Endothelial cell of umbilical vein (primary cell): ENCODE results near the gene ACTR3. TPM values are rescaled to one million over a fixed set of nuclear protein-coding genes. Genes with fewer than 3 reads are reported as not detected.
A peak's percentile ranks its signal among the peaks of the same experiment; 100 is the strongest.

ENCODE experiments used
- BruUV-seq: library from RNA; stranded (reverse); fragments of 400-500 nt; replicated peaks from 2 replicates; lab custom pipeline; 2021; lab: Mats Ljungman, UMichigan
- CTCF ChIA-PET: fragments of 300-600, 350-600 bp; sonication (Branson Sonifier 250); formaldehyde crosslinking; loops from one replicate; lab custom pipeline; 2021; ENCODE audit warnings: antibody characterized with exemption, inconsistent platforms; lab: Charles Lee
- POLR2A ChIA-PET: fragments of 300-600, 350-600 bp; sonication (Branson Sonifier 250); formaldehyde crosslinking; loops from one replicate; lab custom pipeline; 2021; ENCODE audit warnings: antibody characterized with exemption, inconsistent platforms; lab: Charles Lee
- DNase-seq: peaks from one replicate; pipeline ENCODE4 v3.0.0-alpha.2; 2011; ENCODE audit warnings: low read depth, low spot score
- FAIRE-seq: peaks from 2 replicates; lab custom pipeline; 2011; peaks lifted over from hg19 to GRCh38; lab: Jason Lieb, UNC
- H2AFZ ChIP-seq: 2 replicates; pipeline ENCODE4 v1.6.0; 2012; ENCODE audit warnings: low read depth, low read length, control low read depth, inconsistent platforms
- H3K27ac ChIP-seq: 2 replicates; pipeline ENCODE4 v1.5.1; 2011; ENCODE audit warnings: low read depth, mild to moderate bottlenecking, control low read depth, low read length, moderate library complexity; ENCODE audit not compliant: insufficient read depth
- H3K27me3 ChIP-seq, 2 experiments: 2 replicates each; pipeline versions ENCODE4 v1.6.0 to v1.6.1; 2011; ENCODE audit warnings: low read length in 2 of 2, mixed read lengths in 1 of 2; ENCODE audit not compliant: control insufficient read depth in 2 of 2, insufficient read depth in 2 of 2
- H3K36me3 ChIP-seq, 2 experiments: 2 replicates in 1 of 2; 3 replicates in 1 of 2; pipeline ENCODE4 v1.5.1; 2011; ENCODE audit warnings: low read length in 2 of 2, mild to moderate bottlenecking in 1 of 2, moderate library complexity in 1 of 2; ENCODE audit not compliant: control insufficient read depth in 2 of 2, insufficient read depth in 2 of 2; ENCODE audit errors: extremely low read depth in 1 of 2
- H3K4me1 ChIP-seq: 3 replicates; pipeline ENCODE4 v1.5.1; 2011; ENCODE audit warnings: mild to moderate bottlenecking, low read length; ENCODE audit not compliant: control insufficient read depth, insufficient read depth; ENCODE audit errors: extremely low read depth
- H3K4me2 ChIP-seq: 2 replicates; pipeline ENCODE4 v1.6.1; 2011; ENCODE audit warnings: low read length, control low read depth, mixed read lengths; ENCODE audit not compliant: insufficient read depth
- H3K4me3 ChIP-seq, 3 experiments: fragments of 200-600 bp in 1 of 3; sonication (generic), shearing (Covaris generic) in 1 of 3; replicated peaks in 1 of 3; 2 replicates each; pipeline ENCODE4 v1.5.1; 2011 to 2016; ENCODE audit warnings: control low read depth in 3 of 3, low read length in 3 of 3, mild to moderate bottlenecking in 2 of 3, inconsistent platforms in 1 of 3, low read depth in 1 of 3, moderate library complexity in 1 of 3; ENCODE audit not compliant: insufficient read depth in 1 of 3
- H3K79me2 ChIP-seq: 2 replicates; pipeline ENCODE4 v1.6.0; 2012; ENCODE audit warnings: low read length, inconsistent platforms; ENCODE audit not compliant: control insufficient read depth, insufficient read depth
- H3K9ac ChIP-seq: replicated peaks from 2 replicates; pipeline ENCODE3; 2011; ENCODE audit warnings: low read length, control low read depth; ENCODE audit not compliant: insufficient read depth; ENCODE audit errors: extremely low read depth
- H3K9me1 ChIP-seq: replicated peaks from 3 replicates; pipeline ENCODE4 v1.6.0; 2011; ENCODE audit warnings: mild to moderate bottlenecking, low read length; ENCODE audit not compliant: control insufficient read depth, insufficient read depth; ENCODE audit errors: extremely low read depth
- H3K9me3 ChIP-seq: replicated peaks from 2 replicates; pipeline ENCODE4 v1.5.1; 2012; ENCODE audit warnings: low read length, inconsistent platforms; ENCODE audit not compliant: control insufficient read depth, insufficient read depth
- H4K20me1 ChIP-seq: replicated peaks from 2 replicates; pipeline ENCODE3; 2011; ENCODE audit warnings: mild to moderate bottlenecking, low read length; ENCODE audit not compliant: control insufficient read depth, insufficient read depth; ENCODE audit errors: extremely low read depth
- CTCF ChIP-seq, 2 donors: IDR thresholded peaks; 1 replicate in 1 of 2; 2 replicates in 1 of 2; pipeline ENCODE4 v1.5.1; 2011; ENCODE audit warnings: low read length in 2 of 2, mild to moderate bottlenecking in 2 of 2, moderate library complexity in 2 of 2, control low read depth in 1 of 2, inconsistent platforms in 1 of 2, low read depth in 1 of 2; ENCODE audit not compliant: insufficient read depth in 1 of 2; ENCODE audit errors: extremely low read depth in 1 of 2
- FOS ChIP-seq: IDR thresholded peaks from 2 replicates; pipeline ENCODE4 v1.6.1; 2011; ENCODE audit warnings: mild to moderate bottlenecking, low read length, moderate library complexity, borderline replicate concordance; ENCODE audit not compliant: insufficient read depth
- GATA2 ChIP-seq: IDR thresholded peaks from 2 replicates; pipeline ENCODE4 v1.7.0; 2011; ENCODE audit warnings: low read depth, mild to moderate bottlenecking, moderate library complexity, mixed read lengths, low read length; ENCODE audit not compliant: insufficient read length, insufficient read depth
- MAX ChIP-seq: IDR thresholded peaks from 2 replicates; pipeline ENCODE4 v1.6.1; 2011; ENCODE audit not compliant: insufficient read depth, insufficient read length
- dilution Hi-C: fragments of 300-500 bp; cut with MboI; formaldehyde crosslinking; loops from one replicate; pipeline ENCODE4 v1.15.0; 2019; ENCODE audit warnings: low sequenced_read_pairs; ENCODE audit not compliant: extremely low pct_ligation_motif_present
- intact Hi-C: fragments of 100-400 bp; cut with micrococcal nuclease; formaldehyde crosslinking; loops from one replicate; pipeline ENCODE4 v1.10.0; 2022
- polyA plus RNA-seq, 4 experiments: library from polyadenylated mRNA; depleted of rRNA in 3 of 4; stranded (reverse) in 3 of 4; unstranded in 1 of 4; fragments of >200 nt; gene quantifications; 2 replicates each; pipeline versions ENCODE4 v1.2.1 to v1.2.3, GENCODE V29; 2011 to 2012; ENCODE audit warnings: missing spikeins in 1 of 4
- total RNA-seq: library from RNA; stranded (reverse); gene quantifications from 2 replicates; pipeline ENCODE4 v1.2.3, GENCODE V29; 2021

ACTR3 gene
- total and polyA plus RNA-seq, 2 donors (not counting 3 experiments of a cell fraction or from before 2014, with no cell fraction given) = 120 to 401 TPM

GRCh38 chr2:113979191-113980128, 89.6 kb downstream of the ACTR3 start:
- DNase-seq = no peak
- Histone ChIP-seq H3K79me2 (no peaks in the 10 kb centered on the region), H3K9me3 (no peaks in the 10 kb centered on the region), H3K4me3 (no peak overlapping the region), H3K4me1 (peaks cover 14% of the 10 kb centered on the region), H4K20me1 (no peaks in the 10 kb centered on the region), H3K36me3 (peaks cover 0 to 2% of the 10 kb centered on the region in 2 experiments), H3K27me3 (no peaks in the 10 kb centered on the region), H2AFZ (no peak overlapping the region), H3K9ac (no peak overlapping the region), H3K27ac (no peak overlapping the region), H3K9me1 (no peaks in the 10 kb centered on the region), H3K4me2 (no peak overlapping the region)
- ChIA-PET CTCF (interaction anchor here (1.2 to 2.8 kb wide), 2 partner anchors 11 to 16 kb away, joined by 3 to 9 read pairs; no protein-coding TSS in a partner anchor), POLR2A (no interaction called here)
- TF ChIP-seq CTCF (IDR thresholded peaks at IDR 0.05; ENCODE audit: extremely low read depth in 1 of 2, insufficient read depth in 1 of 2, low read depth in 1 of 2, low read length in 2 of 2) (peak; percentile 32 to 72), GATA2 (no peak)
- FAIRE-seq = no peak
- intact Hi-C loops (no loop called here), dilution Hi-C loops (no loop called here)
- no TSS peak for BruUV-seq

- dilution Hi-C loops = no loop called here
- Histone ChIP-seq H3K4me2 (no peak overlapping the region), H3K9me3 (no peaks in the 10 kb centered on the region), H3K27ac (no peak overlapping the region), H3K9me1 (no peaks in the 10 kb centered on the region), H3K36me3 (no peaks in the 10 kb centered on the region), H3K4me1 (peaks cover 14% of the 10 kb centered on the region), H3K27me3 (no peaks in the 10 kb centered on the region), H3K4me3 (no peak overlapping the region), H2AFZ (no peak overlapping the region), H3K79me2 (no peaks in the 10 kb centered on the region), H4K20me1 (no peaks in the 10 kb centered on the region), H3K9ac (no peak overlapping the region)
- ChIA-PET CTCF (interaction anchor here (1.2 kb wide), 1 partner anchor 18 kb away, joined by 3 read pairs; no protein-coding TSS in a partner anchor), POLR2A (no interaction called here)
- intact Hi-C loops = no loop called here
- DNase-seq (peak; percentile 63), FAIRE-seq (peak; percentile 63)
- BruUV-seq = no TSS peak
- TF ChIP-seq FOS (peak; percentile 13), MAX (no peak)
Measured at GRCh38 chr2:113980946-113981345, 91.1 kb downstream of the ACTR3 start.
